ENCODE results near the gene C10orf71. TPM values are rescaled to one million over a fixed set of nuclear protein-coding genes. Genes with fewer than 3 reads are reported as not detected.

C10orf71 gene
- total and polyA plus RNA-seq, 4 donors, result not detected

DNA sequence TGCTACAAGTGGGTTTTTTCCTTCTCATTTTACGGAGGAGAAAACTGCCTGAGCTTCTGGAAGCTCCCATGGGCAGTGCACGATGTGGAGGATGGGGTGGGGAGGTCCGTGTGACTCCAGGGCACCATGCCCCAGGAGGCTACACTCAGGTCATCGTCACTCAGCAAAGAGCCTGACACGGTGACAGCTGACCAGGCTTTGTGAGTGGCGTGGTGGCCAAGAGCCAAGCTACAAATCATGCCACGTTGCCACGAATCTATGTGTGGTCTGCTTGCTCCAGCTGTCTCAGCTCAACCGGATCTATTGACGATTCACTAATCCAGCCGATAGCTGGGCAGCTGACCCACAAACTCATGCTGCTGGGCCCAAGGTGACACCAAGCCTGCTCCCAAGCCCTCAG lies 27.6 kb upstream of the C10orf71 start:
- TF ChIP-seq, protein P1, sequence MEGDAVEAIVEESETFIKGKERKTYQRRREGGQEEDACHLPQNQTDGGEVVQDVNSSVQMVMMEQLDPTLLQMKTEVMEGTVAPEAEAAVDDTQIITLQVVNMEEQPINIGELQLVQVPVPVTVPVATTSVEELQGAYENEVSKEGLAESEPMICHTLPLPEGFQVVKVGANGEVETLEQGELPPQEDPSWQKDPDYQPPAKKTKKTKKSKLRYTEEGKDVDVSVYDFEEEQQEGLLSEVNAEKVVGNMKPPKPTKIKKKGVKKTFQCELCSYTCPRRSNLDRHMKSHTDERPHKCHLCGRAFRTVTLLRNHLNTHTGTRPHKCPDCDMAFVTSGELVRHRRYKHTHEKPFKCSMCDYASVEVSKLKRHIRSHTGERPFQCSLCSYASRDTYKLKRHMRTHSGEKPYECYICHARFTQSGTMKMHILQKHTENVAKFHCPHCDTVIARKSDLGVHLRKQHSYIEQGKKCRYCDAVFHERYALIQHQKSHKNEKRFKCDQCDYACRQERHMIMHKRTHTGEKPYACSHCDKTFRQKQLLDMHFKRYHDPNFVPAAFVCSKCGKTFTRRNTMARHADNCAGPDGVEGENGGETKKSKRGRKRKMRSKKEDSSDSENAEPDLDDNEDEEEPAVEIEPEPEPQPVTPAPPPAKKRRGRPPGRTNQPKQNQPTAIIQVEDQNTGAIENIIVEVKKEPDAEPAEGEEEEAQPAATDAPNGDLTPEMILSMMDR (IDR thresholded peaks at IDR 0.05; ENCODE audit: control extremely low read depth, extremely low read depth), result no peak
- Histone ChIP-seq H3K27me3 (ENCODE audit: control insufficient read depth in 3 of 3, insufficient read depth in 3 of 3, low read length in 2 of 3) (no peaks in the 10 kb centered on the region), H3K4me1 (ENCODE audit: control insufficient read depth in 5 of 5, insufficient read depth in 5 of 5, low read length in 5 of 5) (peaks cover 0 to 5% (median 0%) of the 10 kb centered on the region in 5 donors), H3K9me3 (ENCODE audit: control insufficient read depth in 4 of 4, insufficient read depth in 3 of 4, low read length in 3 of 4) (peaks cover 0 to 1% (median 0%) of the 10 kb centered on the region in 4 donors), H3K9ac (ENCODE audit: insufficient read depth in 1 of 2, low read length in 2 of 2) (no peak overlapping the region), H3K4me3 (no peak overlapping the region), H3K36me3 (ENCODE audit: control insufficient read depth in 4 of 4, insufficient read depth in 4 of 4, low read length in 4 of 4) (no peaks in the 10 kb centered on the region), H3K27ac (ENCODE audit: low read depth in 1 of 2, low read length in 1 of 2) (peak overlapping the region in 1 of 2 donors; percentile 73)
- WGBS, 2 donors, result 85 to 94% methylated on average over 11 of the region's 11 CpGs
- DNase-seq (no peak), ATAC-seq (ENCODE audit: insufficient read depth, low FRiP score) (no peak)

DNA sequence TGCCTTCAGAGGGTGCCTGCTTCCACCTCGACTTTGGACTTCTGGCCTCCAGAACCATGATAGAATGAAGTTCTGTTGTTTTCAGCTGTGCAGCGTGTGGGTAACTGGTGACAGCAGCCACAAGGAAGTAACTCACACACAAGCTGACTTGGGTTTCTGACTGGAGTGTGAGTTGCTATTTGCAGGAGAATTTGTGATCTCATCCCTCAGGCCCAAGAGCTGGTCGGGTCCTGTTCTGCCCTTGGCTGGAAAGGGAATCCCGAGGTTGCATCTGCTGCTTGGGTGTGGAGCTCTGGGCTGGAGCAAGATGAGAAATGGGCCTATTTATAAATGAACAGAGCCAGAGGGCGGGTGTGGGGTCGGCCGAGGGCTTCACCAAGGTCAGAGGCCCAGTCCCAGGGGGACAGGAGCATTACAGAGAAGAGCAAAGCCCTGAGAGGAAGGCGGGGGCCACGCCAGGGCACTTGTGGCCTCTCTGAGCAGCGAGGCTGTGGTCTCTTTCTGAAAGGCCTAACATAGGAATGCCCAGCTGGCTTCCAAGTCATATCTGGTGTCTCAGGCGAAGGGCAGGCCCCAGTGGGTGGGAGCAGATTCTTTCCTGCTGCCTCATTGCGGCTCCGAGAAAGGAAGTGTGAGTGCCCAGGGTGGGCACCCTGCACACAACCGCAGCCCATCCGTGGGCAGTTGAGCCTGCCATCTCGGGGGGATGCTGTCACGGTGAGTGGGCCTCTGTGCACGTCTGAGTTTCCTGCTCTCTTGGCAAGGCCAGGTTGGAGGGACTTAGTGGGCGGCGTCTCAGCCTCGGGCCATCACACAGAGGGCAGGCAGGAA lies 26.5 kb upstream of the C10orf71 start:
- DNase-seq (peak in 1 of 3 donors; percentile 14), ATAC-seq (ENCODE audit: insufficient read depth, low FRiP score) (peak; percentile 17)
- Histone ChIP-seq H3K4me3 (no peak overlapping the region), H3K36me3 (ENCODE audit: control insufficient read depth in 4 of 4, insufficient read depth in 4 of 4, low read length in 4 of 4) (no peaks in the 10 kb centered on the region), H3K27ac (ENCODE audit: low read depth in 1 of 2, low read length in 1 of 2) (peak overlapping the region in 1 of 2 donors; percentile 73), H3K9me3 (ENCODE audit: control insufficient read depth in 4 of 4, insufficient read depth in 3 of 4, low read length in 3 of 4) (peaks cover 0 to 1% (median 0%) of the 10 kb centered on the region in 4 donors), H3K9ac (ENCODE audit: insufficient read depth in 1 of 2, low read length in 2 of 2) (no peak overlapping the region), H3K4me1 (ENCODE audit: control insufficient read depth in 5 of 5, insufficient read depth in 5 of 5, low read length in 5 of 5) (peaks cover 0 to 5% (median 0%) of the 10 kb centered on the region in 5 donors), H3K27me3 (ENCODE audit: control insufficient read depth in 3 of 3, insufficient read depth in 3 of 3, low read length in 2 of 3) (no peaks in the 10 kb centered on the region)
- TF ChIP-seq, protein P1 (IDR thresholded peaks at IDR 0.05; ENCODE audit: control extremely low read depth, extremely low read depth), result no peak
- 39 to 53% methylated on average over 21 of the region's 21 CpGs for WGBS, 2 donors

DNA sequence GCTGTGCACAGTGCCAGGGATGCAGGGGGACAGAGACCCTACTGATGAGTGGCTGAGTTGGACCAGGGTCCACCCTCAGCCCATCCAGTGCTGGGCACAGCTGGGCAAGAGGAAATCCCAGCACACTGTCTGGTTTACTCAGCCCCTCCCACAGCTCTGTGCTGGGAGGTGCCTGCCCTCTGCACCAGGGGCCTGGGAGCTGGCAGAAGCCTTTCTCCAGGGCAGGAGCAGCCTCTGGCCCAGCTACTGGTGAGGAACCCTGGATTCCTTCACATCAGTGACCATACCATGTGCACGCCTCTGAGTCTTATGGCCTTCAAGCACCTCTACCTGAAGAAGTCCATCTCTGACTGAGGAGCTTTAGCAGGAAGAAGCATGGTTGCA lies 25.9 kb upstream of the C10orf71 start:
- no peaks in the 10 kb centered on the region for H3K36me3 ChIP-seq (ENCODE audit: control insufficient read depth in 4 of 4, insufficient read depth in 4 of 4, low read length in 4 of 4)
- WGBS, 2 donors, result 77 to 82% methylated on average over 1 of the region's 1 CpG
- ATAC-seq (ENCODE audit: insufficient read depth, low FRiP score), result no peak

More for the DNA sequence above, 25.9 kb upstream of the C10orf71 start:
- Histone ChIP-seq H3K4me1 (ENCODE audit: control insufficient read depth in 5 of 5, insufficient read depth in 5 of 5, low read length in 5 of 5) (peaks cover 0 to 7% (median 0%) of the 10 kb centered on the region in 5 donors), H3K27me3 (ENCODE audit: control insufficient read depth in 3 of 3, insufficient read depth in 3 of 3, low read length in 2 of 3) (no peaks in the 10 kb centered on the region), H3K4me3 (no peak overlapping the region), H3K27ac (ENCODE audit: low read depth in 1 of 2, low read length in 1 of 2) (peak overlapping the region in 1 of 2 donors; percentile 73), H3K9me3 (ENCODE audit: control insufficient read depth in 4 of 4, insufficient read depth in 3 of 4, low read length in 3 of 4) (peaks cover 0 to 1% (median 0%) of the 10 kb centered on the region in 4 donors), H3K9ac (ENCODE audit: insufficient read depth in 1 of 2, low read length in 2 of 2) (no peak overlapping the region)
- TF ChIP-seq, protein P1 (IDR thresholded peaks at IDR 0.05; ENCODE audit: control extremely low read depth, extremely low read depth), result no peak
- DNase-seq, result no peak
